ENCODE data around the gene CD58.

The CD58 gene

GRCh38 chr1:116516631-116517030 is 54.2 kb downstream of the CD58 start:
- H3K4me3 ChIP-seq (ENCODE audit: low read depth, low read length): no peak overlapping the region
- TF ChIP-seq CTCF (IDR thresholded peaks at IDR 0.05; ENCODE audit: borderline replicate concordance, insufficient read depth, low read depth, low read length): no peak

GRCh38 chr1:116515702-116516101 is 55.1 kb downstream of the CD58 start:
- H3K4me3 ChIP-seq (ENCODE audit: low read depth, low read length): no peak overlapping the region
- TF ChIP-seq CTCF (IDR thresholded peaks at IDR 0.05; ENCODE audit: borderline replicate concordance, insufficient read depth, low read depth, low read length): no peak

GRCh38 chr1:116514708-116515525 is 55.9 kb downstream of the CD58 start:
- no peak for TF ChIP-seq CTCF (IDR thresholded peaks at IDR 0.05; ENCODE audit: borderline replicate concordance, insufficient read depth, low read depth, low read length)
- no peak overlapping the region for H3K4me3 ChIP-seq (ENCODE audit: low read depth, low read length)

- no peak overlapping the region for H3K4me3 ChIP-seq (ENCODE audit: low read depth, low read length)
- TF ChIP-seq CTCF (IDR thresholded peaks at IDR 0.05; ENCODE audit: borderline replicate concordance, insufficient read depth, low read depth, low read length): no peak
Measured at GRCh38 chr1:116513956-116514355, 56.9 kb downstream of the CD58 start.

- TF ChIP-seq CTCF (IDR thresholded peaks at IDR 0.05; ENCODE audit: borderline replicate concordance, insufficient read depth, low read depth, low read length): no peak
- H3K4me3 ChIP-seq (ENCODE audit: low read depth, low read length): no peak overlapping the region
Measured at GRCh38 chr1:116511459-116512019, 59.3 kb downstream of the CD58 start.

GRCh38 chr1:116510361-116510760 is 60.5 kb downstream of the CD58 start:
- TF ChIP-seq CTCF (IDR thresholded peaks at IDR 0.05; ENCODE audit: borderline replicate concordance, insufficient read depth, low read depth, low read length): no peak
- H3K4me3 ChIP-seq (ENCODE audit: low read depth, low read length): no peak overlapping the region

All from GM12875 (cell line).